ENCODE results near the gene CYSRT1.

The CYSRT1 gene

DNA sequence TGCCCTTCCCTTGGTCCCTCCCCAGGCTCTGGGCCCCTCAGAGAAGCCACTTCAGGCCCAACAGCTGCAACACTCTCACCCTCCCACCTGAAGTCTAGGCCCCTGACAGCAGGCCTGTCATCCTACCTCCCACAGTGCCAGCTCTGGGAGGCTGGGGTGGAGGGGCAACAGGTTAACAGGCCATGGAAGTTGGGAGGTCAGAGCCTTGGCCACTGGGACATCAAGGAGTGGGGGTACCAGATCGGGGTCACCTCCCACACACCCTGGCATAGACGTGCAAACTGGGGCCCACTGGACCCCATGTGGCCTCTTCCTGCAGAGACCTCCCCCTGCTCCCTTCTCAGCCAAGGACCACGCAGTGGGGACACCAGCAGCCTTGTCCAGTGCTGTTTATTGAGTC, 33.7 kb upstream of the CYSRT1 start:
- no peak for DNase-seq

DNA sequence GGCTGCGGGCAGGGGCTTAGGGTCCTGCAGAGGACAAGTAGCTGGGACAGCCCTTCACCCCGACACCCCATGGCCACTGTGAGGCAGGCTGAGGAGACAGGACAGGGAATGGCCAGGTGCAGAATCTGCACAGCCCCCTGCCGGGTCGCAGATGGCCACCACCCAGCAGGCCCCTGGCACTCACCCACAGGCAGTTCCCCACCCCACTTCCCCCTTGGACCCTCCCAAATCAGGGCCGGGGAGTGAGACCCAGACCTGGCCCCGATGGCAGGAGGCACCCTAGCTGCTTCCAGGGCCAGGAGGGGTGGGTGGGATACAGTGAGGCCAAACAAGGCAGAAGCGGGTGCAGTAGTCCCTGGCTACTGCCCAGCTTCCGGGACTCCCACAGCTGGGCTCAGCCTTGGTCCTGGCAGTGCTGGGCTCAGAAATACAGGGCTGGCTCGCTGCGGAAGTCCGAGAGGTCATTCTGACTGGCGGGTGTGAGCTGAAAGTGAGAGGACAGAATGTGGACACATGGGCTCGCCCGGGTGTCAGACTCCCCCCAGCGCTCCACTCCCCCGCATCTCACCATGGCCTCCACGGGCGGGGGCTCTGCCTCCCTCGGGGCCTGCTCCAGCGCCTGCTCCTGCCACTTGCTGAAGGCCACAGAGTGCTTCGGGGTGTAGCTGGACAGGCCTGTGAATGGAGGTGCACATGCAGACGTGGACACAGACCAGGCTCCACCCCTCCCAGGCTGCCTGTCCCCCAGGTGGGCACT, 33.1 kb upstream of the CYSRT1 start:
- no peak for DNase-seq

DNA sequence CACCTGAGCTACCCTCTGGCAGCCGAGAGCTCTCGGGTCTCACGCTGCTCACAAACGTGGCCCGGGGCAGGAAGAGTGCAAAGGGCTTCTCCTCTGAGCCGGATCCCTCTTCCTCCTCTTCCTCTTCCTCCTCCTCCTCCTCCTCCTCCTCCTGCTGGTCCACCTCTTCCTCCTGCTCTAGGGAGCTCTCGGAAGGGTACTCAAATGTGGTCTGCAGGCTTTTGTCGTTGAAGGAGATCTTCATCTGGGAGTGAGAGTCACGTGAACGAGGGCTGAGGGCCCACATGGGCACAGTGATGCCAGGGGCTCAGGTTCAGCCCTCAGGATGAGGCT, 32.6 kb upstream of the CYSRT1 start:
- no peak for DNase-seq

DNA sequence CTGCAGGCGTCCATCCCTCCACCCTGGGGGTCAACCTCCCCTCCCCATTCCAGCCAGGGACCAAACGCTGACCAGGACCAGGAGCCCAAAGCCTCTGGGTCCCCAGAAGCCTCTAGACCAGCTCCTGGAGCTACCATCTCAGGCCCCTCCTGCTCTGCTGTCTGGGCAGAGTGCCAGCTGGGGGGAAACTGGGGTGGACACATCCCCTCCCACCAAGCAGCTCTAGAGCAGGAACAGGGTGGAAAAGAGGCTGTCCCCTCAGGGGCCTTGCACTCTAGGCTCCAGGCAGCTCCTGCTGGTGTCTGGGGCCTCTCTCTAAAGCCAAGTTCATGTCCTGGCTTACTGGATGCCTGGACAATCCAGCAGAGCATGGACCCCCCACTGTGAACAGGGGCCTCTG, 32.1 kb upstream of the CYSRT1 start:
- no peak for DNase-seq

DNA sequence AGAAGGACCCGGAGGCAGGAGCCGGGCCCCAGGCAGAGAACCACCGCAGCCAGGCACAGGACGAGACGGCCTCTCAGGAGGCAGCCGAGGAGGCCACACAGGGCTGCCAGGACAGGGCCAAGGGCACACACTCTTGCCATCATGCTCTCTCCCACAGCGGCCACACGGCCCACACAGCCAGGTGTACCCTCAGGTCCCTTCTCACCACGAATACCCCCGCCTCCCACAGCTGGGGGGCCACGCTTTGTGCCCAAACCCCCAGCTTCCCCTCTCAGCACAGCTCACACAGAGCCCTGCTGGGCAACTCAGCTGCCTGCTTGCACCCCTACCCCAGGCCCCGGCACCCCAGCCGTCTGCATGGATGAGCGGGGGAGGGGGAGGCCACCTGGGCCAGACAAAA, 31.2 kb upstream of the CYSRT1 start:
- DNase-seq, result no peak

DNA sequence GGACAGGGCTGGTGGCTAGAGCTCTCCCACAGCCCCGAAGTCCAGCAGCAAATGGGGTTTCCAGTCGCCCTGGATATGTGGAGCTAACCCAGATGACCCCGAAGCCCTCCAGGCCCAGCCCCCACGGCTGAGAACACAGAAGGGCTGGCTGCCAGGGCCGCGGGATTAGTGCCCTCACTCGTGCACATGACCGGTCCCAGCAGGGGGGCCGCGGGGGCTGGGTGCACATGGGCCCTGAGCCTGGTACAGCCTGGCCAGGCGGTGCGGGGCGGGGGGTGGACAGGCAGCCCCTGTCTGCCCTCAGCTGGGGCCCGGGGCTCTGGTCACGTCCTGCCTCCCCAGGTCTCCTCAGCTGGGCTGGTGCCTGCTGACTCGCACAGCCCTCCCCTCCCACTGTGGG, 30.6 kb upstream of the CYSRT1 start:
- no peak for DNase-seq

DNA sequence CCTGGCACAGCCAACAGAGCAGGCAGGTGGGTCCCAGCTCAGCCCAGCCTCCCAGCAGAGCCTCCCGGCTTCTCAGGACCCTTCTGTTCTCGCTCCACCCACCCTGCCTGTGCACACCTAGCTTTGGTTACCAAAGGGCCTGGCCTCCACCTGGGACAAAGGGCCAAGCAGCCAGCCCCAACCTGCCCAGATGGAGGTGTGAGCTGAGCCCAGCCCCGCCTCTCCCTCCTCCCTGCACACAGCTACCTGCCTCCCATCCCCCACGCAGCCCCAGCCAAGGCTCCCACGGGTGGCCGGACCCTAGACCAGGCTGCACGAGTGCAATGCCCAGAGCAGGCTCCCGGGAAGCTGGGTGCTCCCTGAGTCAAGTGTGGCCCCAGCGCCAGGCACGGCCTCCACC, 30.1 kb upstream of the CYSRT1 start:
- DNase-seq, result no peak

DNA sequence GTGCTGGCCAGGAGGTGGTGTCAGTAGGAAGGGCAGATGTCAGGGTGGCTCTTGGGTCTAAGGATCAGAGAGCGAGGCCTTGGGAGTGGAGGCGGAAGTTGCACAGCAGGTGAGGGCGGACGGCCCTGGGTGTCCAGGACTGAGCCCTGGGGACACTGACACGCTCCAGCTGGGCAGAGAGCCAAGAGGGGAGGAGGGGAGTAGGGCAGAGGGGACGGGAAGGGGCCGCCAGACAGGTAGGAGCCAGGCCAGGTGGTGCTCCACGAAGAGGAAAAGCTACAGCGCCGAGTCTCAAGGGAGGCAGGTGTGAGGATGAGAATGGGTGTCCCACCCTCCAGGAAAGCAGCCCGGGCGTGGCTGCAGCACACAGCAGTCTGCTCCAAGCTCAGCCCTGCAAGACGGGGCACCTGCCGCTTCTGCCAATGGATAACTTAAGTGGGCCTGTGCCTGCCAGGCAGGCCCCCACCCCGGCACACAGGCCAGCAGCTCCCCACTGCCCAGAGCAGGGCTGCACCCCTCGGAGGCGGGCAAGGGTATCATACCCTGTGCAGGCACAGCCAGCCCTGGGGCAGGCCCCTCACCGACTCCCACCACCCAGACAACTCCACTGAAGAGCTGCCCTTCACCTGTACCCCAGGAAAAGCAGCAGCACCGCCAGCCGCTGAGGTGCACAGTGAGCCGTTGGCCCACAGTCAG, 29.3 kb upstream of the CYSRT1 start:
- DNase-seq, result no peak

DNA sequence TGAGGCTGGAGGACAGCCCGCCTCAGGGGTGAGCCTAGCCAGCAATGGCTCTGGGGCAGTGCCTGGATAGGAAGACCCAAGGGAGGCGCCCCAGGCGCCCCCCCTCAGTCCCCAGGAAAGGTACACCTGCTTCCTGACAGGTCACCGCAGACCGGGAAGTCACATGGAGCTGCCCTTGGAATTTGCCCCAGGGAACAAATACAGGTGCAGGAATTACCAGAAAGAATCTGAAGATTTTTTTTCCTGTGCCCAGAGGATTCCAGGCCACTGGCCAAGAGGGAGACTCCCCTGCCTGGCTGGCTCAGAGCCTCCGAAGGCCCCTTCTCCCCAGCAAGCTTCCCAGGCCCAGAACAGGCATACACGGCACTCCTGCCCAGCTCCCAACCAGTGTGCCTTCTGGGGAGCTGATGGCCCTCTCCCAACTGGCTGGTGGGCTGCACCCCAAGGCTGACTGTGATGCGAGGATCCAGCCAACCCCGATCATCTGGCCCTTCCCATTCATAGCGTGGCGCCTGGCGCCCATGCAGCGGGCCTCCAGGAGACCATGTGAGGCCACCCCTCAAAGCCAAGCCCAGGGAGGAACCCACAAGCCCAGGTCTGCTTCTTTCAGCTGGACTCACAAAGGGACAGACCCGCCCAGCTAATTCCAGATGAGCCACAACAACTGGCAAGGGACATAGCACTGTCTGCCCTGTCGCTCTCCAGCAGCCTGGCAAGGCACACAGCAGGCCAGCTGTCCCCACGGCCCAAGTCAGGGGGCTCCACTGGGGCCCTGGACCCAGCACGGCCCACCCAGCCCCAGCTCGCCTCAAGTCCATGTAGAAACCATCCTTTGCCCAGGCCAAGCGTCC, 26.7 kb upstream of the CYSRT1 start:
- DNase-seq, result no peak

DNA sequence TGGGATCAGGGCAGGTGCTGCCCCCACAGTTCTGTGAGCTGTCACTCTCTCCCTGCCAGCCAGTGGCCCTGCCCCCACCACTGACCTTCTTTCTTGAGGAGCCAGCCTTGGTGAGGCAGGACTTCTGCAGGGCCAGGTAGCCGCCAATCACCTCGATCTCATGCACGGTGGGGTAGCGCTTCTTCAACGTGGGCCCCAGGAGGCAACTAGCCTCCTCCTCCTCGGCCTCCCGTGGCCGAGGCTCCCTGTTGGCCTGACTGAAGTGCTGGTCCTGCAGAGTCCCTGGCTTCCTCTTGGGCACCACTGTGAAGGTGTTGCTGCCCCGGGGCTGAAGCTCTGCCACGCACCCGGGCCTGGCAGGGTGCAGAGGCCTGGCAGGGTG, 26.1 kb upstream of the CYSRT1 start:
- no peak for DNase-seq

DNA sequence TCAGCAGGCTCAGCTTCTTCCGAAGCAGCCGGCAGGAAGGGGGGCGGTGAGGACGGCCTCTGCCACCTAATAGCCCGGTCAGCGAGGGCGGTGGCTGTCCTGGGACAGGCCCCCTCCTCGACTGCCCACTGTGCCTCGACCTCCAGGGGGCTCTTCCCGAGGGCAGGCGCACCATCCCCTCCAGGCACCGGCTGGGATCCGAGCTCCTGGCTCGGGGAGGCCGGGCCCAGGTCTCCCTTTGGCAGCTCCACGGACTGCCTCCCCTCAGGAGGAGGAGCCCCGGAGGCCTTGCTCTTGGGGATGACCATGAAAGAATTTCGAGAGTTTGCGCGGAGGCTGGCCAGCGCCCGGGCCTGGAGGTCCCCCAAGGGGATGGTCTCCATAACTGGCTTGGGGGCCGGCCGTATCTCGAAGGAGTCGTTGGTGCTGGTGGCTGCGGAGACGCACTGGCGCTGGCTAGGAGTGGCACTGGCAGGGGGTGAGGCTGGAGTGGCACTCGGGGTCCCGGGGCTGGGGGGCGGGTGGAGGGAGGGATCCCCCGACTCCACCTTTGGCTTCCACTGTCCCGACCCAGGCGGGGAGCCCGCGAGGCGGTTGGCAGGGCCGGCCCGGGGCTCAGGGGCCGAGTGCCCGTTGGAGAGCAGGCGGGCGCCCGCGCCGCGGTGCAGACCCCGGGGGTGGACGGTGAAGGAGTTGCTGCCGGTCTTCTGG, 25.4 kb upstream of the CYSRT1 start:
- no peak for DNase-seq

DNA sequence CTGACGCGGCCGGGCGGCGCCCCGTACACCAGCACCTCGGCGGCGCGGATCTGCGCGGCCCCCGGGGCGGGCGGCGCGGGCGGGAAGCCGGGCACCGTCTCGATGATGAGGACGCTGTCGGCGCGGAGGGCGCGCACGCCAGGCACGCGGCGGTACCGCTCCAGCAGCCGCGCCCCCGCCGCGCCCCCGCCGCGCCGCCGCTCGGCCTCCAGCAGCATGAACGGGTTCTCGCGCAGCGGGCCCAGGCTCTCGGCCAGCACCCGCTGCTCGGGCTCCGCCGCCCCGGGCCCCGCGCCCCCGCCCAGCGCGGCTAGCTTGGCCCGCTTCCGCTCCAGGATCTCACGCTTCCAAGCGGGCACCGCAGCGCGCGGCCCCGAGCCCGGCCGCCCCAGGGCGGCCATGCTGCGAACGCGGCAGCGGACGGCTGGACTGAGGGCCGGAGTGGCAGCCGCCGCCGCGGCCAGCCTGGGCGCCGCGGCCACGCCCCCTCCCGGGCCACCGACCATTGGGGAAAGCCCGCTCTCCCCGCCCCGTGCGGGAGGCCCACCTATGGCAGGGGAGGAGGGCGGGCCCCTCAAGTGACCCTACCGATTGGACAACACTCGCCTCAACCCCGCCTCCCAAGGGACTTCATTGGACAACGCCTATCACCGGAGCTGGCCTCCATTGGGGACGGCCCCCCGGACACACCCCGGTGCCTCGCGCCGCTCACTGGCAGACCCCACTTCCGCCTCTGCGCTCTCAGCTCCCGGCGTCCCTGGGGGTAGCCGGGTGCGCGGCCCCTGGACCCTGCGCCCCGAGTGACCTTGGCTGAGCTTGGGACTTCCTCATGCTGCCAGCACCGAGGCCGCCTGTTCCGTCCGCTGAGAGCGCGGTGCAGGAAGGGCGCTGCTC, 24.4 kb upstream of the CYSRT1 start, which contains the start of gene TPRN:
Gene TPRN (minus strand): TSS at position 431 of the 894 bp plus-strand sequence. CDS start 30 bp downstream, at position 401.
- DNase-seq, result peak; percentile 98

DNA sequence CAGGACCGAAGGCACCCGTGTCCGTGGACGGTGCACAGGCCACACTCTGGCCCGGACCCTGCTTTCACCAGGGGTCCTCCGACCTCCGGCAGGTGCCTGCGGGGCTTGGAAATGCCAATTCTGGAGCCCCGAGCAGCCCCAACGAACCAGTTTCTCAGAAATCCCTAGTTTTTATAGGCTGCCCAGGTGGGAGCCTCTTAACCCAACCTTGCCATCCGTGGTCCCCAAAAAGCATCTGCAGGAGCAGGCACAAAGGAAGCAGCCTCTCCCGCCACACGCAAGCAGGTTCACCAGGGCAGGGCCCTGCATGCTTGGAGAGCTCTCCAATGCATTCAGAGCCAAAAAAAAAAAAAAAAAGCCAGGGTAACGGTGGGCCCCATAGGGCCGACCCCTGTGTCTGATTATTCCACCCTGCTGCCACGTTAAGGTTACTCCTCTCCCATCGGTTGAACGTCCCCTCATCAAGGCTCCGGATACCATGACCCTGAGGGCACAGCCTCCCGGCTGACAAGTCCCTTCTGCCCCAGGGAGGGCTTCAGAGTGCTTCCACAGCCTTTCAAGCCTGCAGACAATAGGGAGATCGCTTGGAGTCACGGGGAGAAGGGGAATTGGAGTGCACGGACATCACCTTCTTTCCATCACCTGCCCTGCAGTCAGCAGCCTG, 23.6 kb upstream of the CYSRT1 start:
- DNase-seq, result no peak

DNA sequence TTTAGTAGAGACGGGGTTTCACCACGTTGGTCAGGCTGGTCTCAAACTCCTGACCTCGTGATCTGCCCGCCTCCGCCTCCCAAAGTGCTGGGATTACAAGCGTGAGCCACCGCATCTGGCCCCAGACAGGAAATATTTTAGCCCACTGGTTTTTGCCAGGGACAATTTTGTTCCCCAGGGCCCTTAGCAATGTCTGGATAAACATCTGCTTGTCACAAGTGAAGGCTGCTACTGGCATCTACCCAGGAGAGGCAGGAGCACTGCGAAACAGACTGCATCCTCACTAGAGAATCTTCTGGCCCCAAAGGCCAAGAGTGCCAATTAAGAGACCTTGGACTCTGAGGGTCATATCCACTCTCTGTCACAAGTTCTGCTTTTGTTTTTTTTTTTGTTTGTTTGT, 22.0 kb upstream of the CYSRT1 start:
- DNase-seq, result no peak

DNA sequence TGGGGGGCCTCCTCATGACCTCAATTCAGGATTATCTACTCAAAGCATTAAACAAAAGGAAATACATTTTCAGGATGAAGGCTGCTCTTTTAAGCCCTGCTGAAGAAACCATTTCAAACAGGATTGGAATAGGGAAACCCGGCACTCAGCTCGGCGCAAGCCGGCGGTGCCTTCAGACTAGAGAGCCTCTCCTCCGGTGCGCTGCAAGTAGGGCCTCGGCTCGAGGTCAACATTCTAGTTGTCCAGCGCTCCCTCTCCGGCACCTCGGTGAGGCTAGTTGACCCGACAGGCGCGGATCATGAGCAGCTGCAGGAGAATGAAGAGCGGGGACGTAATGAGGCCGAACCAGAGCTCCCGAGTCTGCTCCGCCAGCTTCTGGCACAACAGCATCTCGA, 20.2 kb upstream of the CYSRT1 start:
- DNase-seq, result no peak

DNA sequence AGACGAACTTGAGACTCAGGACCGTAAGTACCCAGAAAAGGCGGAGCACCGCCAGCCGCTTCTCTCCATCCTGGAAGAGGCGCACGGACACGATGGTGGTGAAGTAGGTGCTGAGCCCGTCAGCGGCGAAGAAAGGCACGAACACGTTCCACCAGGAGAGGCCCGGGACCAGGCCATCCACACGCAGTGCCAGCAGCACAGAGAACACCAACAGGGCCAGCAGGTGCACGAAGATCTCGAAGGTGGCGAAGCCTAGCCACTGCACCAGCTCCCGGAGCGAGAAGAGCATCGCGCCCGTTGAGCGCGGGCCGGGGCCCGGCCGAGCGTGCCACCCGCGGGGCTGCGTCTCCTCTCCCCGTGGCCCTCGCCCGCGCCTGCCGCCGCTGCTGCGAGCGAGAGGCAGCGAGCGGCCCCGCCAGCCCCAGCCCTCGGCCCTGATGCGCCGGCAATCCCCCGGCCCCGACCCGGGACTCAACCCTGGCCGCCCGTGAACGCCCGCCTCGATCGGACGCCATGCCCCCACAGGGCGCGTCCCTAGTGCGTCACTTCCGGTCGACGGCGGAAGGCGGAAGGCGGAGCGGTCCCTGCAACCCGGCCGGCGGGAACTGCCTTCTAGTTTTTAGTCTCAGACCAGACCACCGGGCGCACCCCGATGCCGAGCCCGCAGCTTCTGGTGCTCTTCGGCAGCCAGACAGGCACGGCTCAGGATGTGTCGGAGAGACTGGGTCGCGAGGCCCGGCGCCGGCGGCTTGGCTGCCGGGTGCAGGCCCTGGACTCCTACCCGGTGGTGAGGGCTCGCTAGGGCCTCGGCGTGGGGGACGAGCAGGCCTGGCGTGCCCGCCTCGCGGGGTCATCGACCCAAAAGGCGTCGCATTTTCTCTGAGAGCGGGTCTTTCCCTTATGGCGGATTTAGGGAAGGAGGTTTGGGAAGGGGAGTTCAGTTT, 19.6 kb upstream of the CYSRT1 start, which contains the start of the genes NDOR1 and TMEM203:
Gene NDOR1 (plus strand): TSS at position 575 of the 944 bp plus-strand sequence. CDS start 78 bp downstream, at position 653.
Gene TMEM203 (minus strand): TSS at position 523 of the 944 bp plus-strand sequence. CDS start 234 bp downstream, at position 289.
- DNase-seq, result peak; percentile 64

DNA sequence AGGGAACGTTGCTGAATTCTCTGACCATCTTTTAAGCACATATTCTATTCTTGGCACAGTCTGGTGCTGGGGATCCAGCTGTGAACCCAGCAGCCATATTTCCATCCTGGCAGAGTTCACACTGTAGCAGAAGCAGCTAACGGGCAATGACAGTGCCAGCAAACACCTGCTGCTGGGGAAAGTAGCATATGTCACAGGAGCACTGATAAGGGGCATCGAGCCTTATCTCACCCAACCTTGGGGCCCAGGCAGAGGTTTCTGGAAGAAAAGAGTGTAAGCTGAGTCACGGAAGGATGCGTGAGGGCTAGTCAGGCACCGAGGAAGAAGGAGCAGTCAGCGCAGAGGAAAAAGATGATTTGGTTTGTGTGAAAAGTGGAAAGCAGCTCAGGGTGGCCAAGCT, 18.4 kb upstream of the CYSRT1 start:
- DNase-seq, result no peak

DNA sequence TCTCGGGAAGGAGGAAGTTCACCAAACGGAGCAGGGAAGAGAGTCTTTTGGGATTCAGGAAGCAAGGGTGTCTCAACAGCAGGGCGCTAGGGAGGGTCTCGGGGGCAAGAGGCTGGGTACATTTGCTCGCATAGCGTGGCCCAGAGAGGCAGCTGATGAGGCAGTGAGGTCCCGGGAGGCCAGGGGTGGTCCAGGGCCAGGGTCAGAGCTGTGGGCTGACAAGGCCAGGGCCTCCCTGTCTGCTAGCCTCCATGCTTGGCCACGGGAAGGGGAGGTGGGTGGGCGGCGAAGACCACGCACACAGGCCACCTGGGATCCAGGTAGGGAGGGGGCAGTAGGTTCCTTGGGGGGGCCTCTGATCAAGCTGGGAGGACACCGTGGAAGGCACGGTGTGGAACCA, 13.4 kb upstream of the CYSRT1 start:
- DNase-seq, result no peak

DNA sequence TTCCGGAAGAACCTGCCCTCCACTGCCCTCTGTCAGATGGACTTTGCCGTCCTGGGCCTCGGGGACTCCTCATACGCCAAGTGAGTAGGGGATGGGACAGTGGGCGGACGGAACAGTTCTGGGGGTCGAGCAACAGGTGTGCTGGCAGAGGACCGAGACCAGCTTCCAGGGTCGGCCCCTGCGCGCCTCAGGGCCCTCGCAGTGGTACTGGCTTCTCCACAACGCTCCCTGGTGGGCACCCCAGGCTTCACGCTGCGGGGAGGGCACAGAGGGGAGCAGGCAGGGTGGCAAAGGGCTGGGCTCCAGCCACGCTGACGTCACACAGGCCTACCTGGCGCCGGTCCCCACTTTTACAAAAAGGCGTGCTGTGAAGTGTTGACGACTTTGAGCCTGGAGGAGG, 12.5 kb upstream of the CYSRT1 start:
- DNase-seq, result no peak
